Measurements from ENCODE around the gene ANAPC1.
"Not testable (repeated sequence)": the region's sequence is repeated elsewhere in the genome, so short reads cannot be mapped to it uniquely, and the experiment has no call there.

GRCh38 chr2:111834221-111834620 is 49.8 kb downstream of the ANAPC1 start:
- TF ChIP-seq, protein P1, sequence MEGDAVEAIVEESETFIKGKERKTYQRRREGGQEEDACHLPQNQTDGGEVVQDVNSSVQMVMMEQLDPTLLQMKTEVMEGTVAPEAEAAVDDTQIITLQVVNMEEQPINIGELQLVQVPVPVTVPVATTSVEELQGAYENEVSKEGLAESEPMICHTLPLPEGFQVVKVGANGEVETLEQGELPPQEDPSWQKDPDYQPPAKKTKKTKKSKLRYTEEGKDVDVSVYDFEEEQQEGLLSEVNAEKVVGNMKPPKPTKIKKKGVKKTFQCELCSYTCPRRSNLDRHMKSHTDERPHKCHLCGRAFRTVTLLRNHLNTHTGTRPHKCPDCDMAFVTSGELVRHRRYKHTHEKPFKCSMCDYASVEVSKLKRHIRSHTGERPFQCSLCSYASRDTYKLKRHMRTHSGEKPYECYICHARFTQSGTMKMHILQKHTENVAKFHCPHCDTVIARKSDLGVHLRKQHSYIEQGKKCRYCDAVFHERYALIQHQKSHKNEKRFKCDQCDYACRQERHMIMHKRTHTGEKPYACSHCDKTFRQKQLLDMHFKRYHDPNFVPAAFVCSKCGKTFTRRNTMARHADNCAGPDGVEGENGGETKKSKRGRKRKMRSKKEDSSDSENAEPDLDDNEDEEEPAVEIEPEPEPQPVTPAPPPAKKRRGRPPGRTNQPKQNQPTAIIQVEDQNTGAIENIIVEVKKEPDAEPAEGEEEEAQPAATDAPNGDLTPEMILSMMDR (IDR thresholded peaks at IDR 0.05; ENCODE audit: low read depth, low read length) = not testable (repeated sequence)
- TF ChIP-seq EZH2phosphoT487 (IDR thresholded peaks at IDR 0.05; ENCODE audit: low read depth) = not testable (repeated sequence)

Data from OCI-LY3 (cell line).